ENCODE data around the gene AIPL1. TPM values are rescaled to one million over a fixed set of nuclear protein-coding genes. Genes with fewer than 3 reads are reported as not detected.

Gene AIPL1
- total and polyA plus RNA-seq, 2 donors (not counting 3 experiments of a cell fraction or from before 2014, with no cell fraction given) = not detected

DNA sequence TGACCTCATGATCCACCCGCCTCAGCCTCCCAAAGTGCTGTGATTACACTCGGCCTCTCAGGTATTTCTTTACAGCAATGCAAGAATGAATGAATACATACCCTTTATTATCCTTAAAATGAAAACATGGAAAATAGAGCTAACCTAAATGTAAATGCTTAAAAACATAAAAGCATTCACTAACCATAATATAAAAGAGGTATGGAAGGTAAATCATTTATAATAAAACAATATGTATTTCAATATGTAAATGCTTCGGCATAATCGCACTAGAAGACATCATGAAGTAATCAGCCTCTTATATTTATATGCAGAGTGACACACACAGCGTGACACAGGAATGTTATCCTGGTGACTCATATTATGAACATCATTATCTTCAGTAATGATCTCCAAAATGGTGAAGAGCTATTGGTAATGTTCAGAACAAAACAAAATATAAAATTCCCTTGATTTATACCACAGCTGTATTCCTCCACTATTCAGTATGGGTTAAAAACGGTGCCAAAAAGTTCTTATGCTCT lies 53.9 kb downstream of the AIPL1 start:
- no peaks in the 10 kb centered on the region for H4K20me1 ChIP-seq (replicated peaks; ENCODE audit: control insufficient read depth, extremely low read depth, insufficient read depth, low read length)
- no peaks in the 10 kb centered on the region for H3K79me2 ChIP-seq (ENCODE audit: control insufficient read depth, insufficient read depth, low read length)
- DNase-seq (ENCODE audit: low read depth, low spot score) = no peak
- H3K9me1 ChIP-seq (replicated peaks; ENCODE audit: control insufficient read depth, extremely low read depth, insufficient read depth, low read length) = no peaks in the 10 kb centered on the region
- no peak for FAIRE-seq
- H3K27me3 ChIP-seq (ENCODE audit: control insufficient read depth in 2 of 2, insufficient read depth in 2 of 2, low read length in 2 of 2) = peaks cover 0 to 2% of the 10 kb centered on the region in 2 experiments
- intact Hi-C loops (cut with micrococcal nuclease) (loop anchor here (1.0 kb wide), 1 partner anchor 41 kb away; no protein-coding TSS in a partner anchor), dilution Hi-C loops (cut with MboI; ENCODE audit: extremely low pct_ligation_motif_present, low sequenced_read_pairs) (no loop called here)
- no peak overlapping the region for H3K9ac ChIP-seq (replicated peaks; ENCODE audit: extremely low read depth, insufficient read depth, low read length)
- no peak overlapping the region for H2AFZ ChIP-seq (ENCODE audit: low read depth, low read length)
- H3K4me1 ChIP-seq (ENCODE audit: control insufficient read depth, extremely low read depth, insufficient read depth, low read length) = no peaks in the 10 kb centered on the region
- no TSS peak for BruUV-seq (replicated peaks)
- POLR2A ChIA-PET = no interaction called here
- H3K4me2 ChIP-seq (ENCODE audit: insufficient read depth, low read length) = no peak overlapping the region
- H3K36me3 ChIP-seq (ENCODE audit: control insufficient read depth in 2 of 2, extremely low read depth in 1 of 2, insufficient read depth in 2 of 2, low read length in 2 of 2) = no peaks in the 10 kb centered on the region
- no peak overlapping the region for H3K27ac ChIP-seq (ENCODE audit: insufficient read depth, low read depth, low read length)
- CTCF ChIA-PET = interaction anchor here (0.5 kb wide), 1 partner anchor 55 kb away, joined by 3 read pairs; no protein-coding TSS in a partner anchor
- H3K9me3 ChIP-seq (replicated peaks; ENCODE audit: control insufficient read depth, insufficient read depth, low read length) = no peaks in the 10 kb centered on the region
- TF ChIP-seq EZH2 (IDR thresholded peaks at IDR 0.05; ENCODE audit: borderline replicate concordance, low read depth, low read length, severe bottlenecking) (no peak), FOS (IDR thresholded peaks at IDR 0.05; ENCODE audit: borderline replicate concordance, insufficient read depth, low read length) (no peak), POLR2A (IDR thresholded peaks at IDR 0.05; ENCODE audit: low read depth, low read length) (no peak)
- H3K4me3 ChIP-seq (replicated peaks in 1 of 3; ENCODE audit: insufficient read depth in 1 of 3, low read depth in 1 of 3, low read length in 3 of 3) = no peak overlapping the region

DNA sequence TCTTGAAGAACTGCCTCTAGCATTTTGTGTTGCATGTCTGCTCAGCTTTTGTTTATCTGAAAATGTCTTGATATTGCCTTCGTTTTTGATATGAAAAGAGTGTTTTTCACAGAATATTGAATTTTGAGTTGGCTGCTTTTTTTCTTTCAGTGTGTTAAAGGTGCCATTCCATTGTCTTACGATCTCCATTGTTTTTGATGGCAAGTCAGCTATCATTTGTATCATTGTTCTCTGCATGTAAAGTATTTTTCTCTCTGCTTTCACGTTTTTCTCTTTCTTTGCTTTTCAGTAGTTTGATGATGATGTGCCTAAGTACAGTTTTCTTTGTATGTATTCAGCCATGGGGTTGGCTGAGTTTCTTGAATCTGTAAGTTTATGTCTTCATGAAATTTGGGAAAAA lies 57.0 kb downstream of the AIPL1 start:
- H3K9me3 ChIP-seq (replicated peaks; ENCODE audit: control insufficient read depth, insufficient read depth, low read length) = no peaks in the 10 kb centered on the region
- H3K9ac ChIP-seq (replicated peaks; ENCODE audit: extremely low read depth, insufficient read depth, low read length) = no peak overlapping the region
- BruUV-seq (replicated peaks) = no TSS peak
- H3K4me2 ChIP-seq (ENCODE audit: insufficient read depth, low read length) = no peak overlapping the region
- dilution Hi-C loops (cut with MboI; ENCODE audit: extremely low pct_ligation_motif_present, low sequenced_read_pairs) = no loop called here
- no peaks in the 10 kb centered on the region for H3K9me1 ChIP-seq (replicated peaks; ENCODE audit: control insufficient read depth, extremely low read depth, insufficient read depth, low read length)
- H3K79me2 ChIP-seq (ENCODE audit: control insufficient read depth, insufficient read depth, low read length) = no peaks in the 10 kb centered on the region
- POLR2A ChIA-PET = no interaction called here
- FAIRE-seq (no peak), DNase-seq (ENCODE audit: low read depth, low spot score) (no peak)
- no peak overlapping the region for H3K4me3 ChIP-seq (replicated peaks in 1 of 3; ENCODE audit: insufficient read depth in 1 of 3, low read depth in 1 of 3, low read length in 3 of 3)
- TF ChIP-seq, protein P1, sequence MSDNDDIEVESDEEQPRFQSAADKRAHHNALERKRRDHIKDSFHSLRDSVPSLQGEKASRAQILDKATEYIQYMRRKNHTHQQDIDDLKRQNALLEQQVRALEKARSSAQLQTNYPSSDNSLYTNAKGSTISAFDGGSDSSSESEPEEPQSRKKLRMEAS (IDR thresholded peaks at IDR 0.05; ENCODE audit: insufficient read depth, insufficient read length) = no peak
- TF ChIP-seq, protein P2, sequence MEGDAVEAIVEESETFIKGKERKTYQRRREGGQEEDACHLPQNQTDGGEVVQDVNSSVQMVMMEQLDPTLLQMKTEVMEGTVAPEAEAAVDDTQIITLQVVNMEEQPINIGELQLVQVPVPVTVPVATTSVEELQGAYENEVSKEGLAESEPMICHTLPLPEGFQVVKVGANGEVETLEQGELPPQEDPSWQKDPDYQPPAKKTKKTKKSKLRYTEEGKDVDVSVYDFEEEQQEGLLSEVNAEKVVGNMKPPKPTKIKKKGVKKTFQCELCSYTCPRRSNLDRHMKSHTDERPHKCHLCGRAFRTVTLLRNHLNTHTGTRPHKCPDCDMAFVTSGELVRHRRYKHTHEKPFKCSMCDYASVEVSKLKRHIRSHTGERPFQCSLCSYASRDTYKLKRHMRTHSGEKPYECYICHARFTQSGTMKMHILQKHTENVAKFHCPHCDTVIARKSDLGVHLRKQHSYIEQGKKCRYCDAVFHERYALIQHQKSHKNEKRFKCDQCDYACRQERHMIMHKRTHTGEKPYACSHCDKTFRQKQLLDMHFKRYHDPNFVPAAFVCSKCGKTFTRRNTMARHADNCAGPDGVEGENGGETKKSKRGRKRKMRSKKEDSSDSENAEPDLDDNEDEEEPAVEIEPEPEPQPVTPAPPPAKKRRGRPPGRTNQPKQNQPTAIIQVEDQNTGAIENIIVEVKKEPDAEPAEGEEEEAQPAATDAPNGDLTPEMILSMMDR (IDR thresholded peaks at IDR 0.05; ENCODE audit: extremely low read depth in 1 of 2, insufficient read depth in 1 of 2, low read depth in 1 of 2, low read length in 2 of 2) = no peak
- TF ChIP-seq FOS (IDR thresholded peaks at IDR 0.05; ENCODE audit: borderline replicate concordance, insufficient read depth, low read length) = no peak
- no peak for TF ChIP-seq POLR2A (IDR thresholded peaks at IDR 0.05; ENCODE audit: low read depth, low read length)
- TF ChIP-seq POLR2AphosphoS5 (IDR thresholded peaks at IDR 0.05; ENCODE audit: insufficient read depth, low read depth, low read length) = no peak
- no peak for TF ChIP-seq GATA2 (IDR thresholded peaks at IDR 0.05; ENCODE audit: insufficient read depth, insufficient read length, low read depth, low read length)
- no peak for TF ChIP-seq EZH2 (IDR thresholded peaks at IDR 0.05; ENCODE audit: borderline replicate concordance, low read depth, low read length, severe bottlenecking)
- TF ChIP-seq MYC (IDR thresholded peaks at IDR 0.05; ENCODE audit: low read depth, low read length) = no peak
- no peak for TF ChIP-seq JUN (IDR thresholded peaks at IDR 0.05; ENCODE audit: borderline replicate concordance, insufficient read depth, insufficient read length, low read depth)
- CTCF ChIA-PET = interaction anchor here (1.8 kb wide), 1 partner anchor 12 kb away, joined by 5 read pairs; no protein-coding TSS in a partner anchor
- H2AFZ ChIP-seq (ENCODE audit: low read depth, low read length) = no peak overlapping the region
- H3K27ac ChIP-seq (ENCODE audit: insufficient read depth, low read depth, low read length) = no peak overlapping the region
- H4K20me1 ChIP-seq (replicated peaks; ENCODE audit: control insufficient read depth, extremely low read depth, insufficient read depth, low read length) = no peaks in the 10 kb centered on the region
- H3K27me3 ChIP-seq (ENCODE audit: control insufficient read depth in 2 of 2, insufficient read depth in 2 of 2, low read length in 2 of 2) = peaks cover 0 to 4% of the 10 kb centered on the region in 2 experiments
- intact Hi-C loops (cut with micrococcal nuclease) = no loop called here
- no peaks in the 10 kb centered on the region for H3K36me3 ChIP-seq (ENCODE audit: control insufficient read depth in 2 of 2, extremely low read depth in 1 of 2, insufficient read depth in 2 of 2, low read length in 2 of 2)
- H3K4me1 ChIP-seq (ENCODE audit: control insufficient read depth, extremely low read depth, insufficient read depth, low read length) = no peaks in the 10 kb centered on the region

Data from endothelial cell of umbilical vein (primary cell).